ENCODE results near the gene PHACTR1. TPM values are rescaled to one million over a fixed set of nuclear protein-coding genes. Genes with fewer than 3 reads are reported as not detected.
A peak's percentile ranks its signal among the peaks of the same experiment; 100 is the strongest.

Gene PHACTR1
- total and polyA plus RNA-seq, 4 donors = 0.31 to 1.5 (median 0.79) TPM

DNA sequence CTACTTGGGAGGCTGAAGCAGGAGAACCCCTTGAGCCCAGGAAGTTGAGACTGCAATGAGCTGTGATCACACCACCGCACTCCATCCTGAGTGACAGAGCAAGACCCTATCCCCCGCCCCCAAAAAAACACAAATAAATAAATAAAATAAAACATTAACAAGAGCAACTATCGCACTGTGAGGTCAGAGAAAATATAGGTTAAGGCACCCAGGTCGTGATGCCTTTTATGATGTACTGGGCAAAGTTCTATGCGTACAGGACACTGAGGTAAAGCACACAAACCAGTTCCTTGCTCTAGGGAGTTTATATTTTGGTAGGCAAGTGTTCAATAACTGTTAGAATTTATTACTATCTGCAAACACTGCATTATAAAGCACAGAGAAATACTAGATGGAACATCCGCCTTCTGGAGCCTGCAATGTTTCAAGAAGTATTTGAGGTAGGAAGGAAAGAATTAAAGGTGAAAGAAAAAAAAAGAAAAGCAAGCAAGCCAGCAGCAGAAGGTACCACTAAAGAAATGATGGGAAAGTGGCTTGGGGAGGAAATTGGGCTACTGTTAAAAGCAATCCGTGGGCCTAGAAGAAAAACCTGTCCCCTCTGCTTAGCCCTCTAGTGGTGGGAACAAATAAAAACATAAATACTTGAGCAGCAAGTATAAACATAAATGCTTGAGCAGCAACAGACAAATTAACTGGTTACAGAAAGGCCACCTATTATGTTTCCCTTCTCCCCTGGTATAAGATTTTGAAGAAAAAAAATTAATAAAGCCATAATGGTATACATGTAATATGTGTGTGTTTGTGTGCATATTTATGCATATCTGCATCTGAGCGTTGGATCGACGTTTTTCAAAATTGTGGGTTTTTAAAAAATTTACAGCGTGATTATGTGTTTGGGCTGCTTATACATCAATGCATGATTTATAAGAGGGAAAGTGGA lies 128.0 kb downstream of the PHACTR1 start:
- no peak overlapping the region for H3K27ac ChIP-seq (ENCODE audit: low read depth in 1 of 2, low read length in 2 of 2)
- WGBS = 79% methylated on average over 11 of the region's 11 CpGs

DNA sequence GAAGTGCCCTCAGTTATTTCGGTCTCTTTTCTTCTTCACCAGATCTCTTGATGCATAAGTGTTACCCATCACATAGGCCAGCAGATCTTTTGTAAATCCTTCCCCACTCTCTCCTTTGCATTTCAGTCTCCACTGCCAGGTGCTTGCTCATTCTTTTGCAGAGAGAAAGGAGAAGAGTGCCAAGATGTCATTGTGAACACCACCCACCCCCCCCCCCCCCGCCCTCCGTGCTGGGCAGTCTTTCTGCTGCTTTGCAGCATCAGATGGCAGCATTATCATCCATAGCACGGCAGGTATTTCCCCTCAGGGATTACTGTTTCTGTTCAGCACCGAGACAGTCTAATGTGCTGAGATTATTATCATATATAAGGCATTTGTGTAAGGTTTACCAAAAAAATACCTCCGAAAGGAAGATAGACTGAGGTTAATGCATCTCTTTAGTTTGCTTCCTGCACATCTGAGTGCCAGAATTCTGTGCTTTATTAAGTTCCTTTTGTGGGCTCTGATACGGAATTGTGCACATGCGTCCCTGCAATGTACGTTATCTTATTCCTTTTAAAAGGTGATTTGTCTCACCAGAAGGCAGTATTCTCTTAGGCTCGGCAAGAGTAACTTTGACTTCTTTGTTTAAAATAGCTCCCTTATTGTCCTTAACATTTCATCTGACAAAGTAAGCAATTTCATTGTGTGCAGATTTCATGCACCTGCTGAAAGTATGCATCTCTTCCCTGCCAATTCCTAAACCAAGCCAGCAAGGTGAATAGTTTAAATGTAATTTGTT lies 128.8 kb downstream of the PHACTR1 start:
- no peak overlapping the region for H3K4me3 ChIP-seq (ENCODE audit: low read depth in 1 of 3, low read length in 3 of 3)
- no peak overlapping the region for H3K9ac ChIP-seq (ENCODE audit: low read depth in 1 of 2, low read length in 2 of 2)
- no peak for TF ChIP-seq FOXA1 (IDR thresholded peaks at IDR 0.05)
- TF ChIP-seq GABPA (IDR thresholded peaks at IDR 0.05 in 1 of 2, conservative IDR thresholded peaks at IDR 0.05 in 1 of 2) = no peak
- no peak for TF ChIP-seq TAF1 (conservative IDR thresholded peaks at IDR 0.05)
- no peak overlapping the region for H3K27ac ChIP-seq (ENCODE audit: low read depth in 1 of 2, low read length in 2 of 2)
- H3K36me3 ChIP-seq (ENCODE audit: control insufficient read depth in 4 of 4, insufficient read depth in 3 of 4, low read depth in 1 of 4, low read length in 3 of 4) = no peaks in the 10 kb centered on the region
- DNase-seq (ENCODE audit: low spot score) = no peak
- H3K4me1 ChIP-seq (ENCODE audit: control insufficient read depth in 4 of 4, insufficient read depth in 4 of 4, low read length in 3 of 4) = no peaks in the 10 kb centered on the region
- no peaks in the 10 kb centered on the region for H3K9me3 ChIP-seq (ENCODE audit: control insufficient read depth in 4 of 4, low read length in 3 of 4)
- WGBS = 52% methylated on average over 10 of the region's 10 CpGs
- peaks cover 0 to 5% (median 0%) of the 10 kb centered on the region in 4 donors for H3K27me3 ChIP-seq (ENCODE audit: control insufficient read depth in 4 of 4, insufficient read depth in 4 of 4, low read length in 3 of 4)

More for the DNA sequence above, 128.0 kb downstream of the PHACTR1 start:
- no peaks in the 10 kb centered on the region for H3K4me1 ChIP-seq (ENCODE audit: control insufficient read depth in 4 of 4, insufficient read depth in 4 of 4, low read length in 3 of 4)
- H3K27me3 ChIP-seq (ENCODE audit: control insufficient read depth in 4 of 4, insufficient read depth in 4 of 4, low read length in 3 of 4) = peaks cover 0 to 5% (median 0%) of the 10 kb centered on the region in 4 donors
- no peak overlapping the region for H3K9ac ChIP-seq (ENCODE audit: low read depth in 1 of 2, low read length in 2 of 2)
- no peak for DNase-seq (ENCODE audit: low spot score)
- no peaks in the 10 kb centered on the region for H3K9me3 ChIP-seq (ENCODE audit: control insufficient read depth in 4 of 4, low read length in 3 of 4)
- peak; percentile 47 to 62 for TF ChIP-seq RAD21 (IDR thresholded peaks at IDR 0.05)
- TF ChIP-seq, protein P1, sequence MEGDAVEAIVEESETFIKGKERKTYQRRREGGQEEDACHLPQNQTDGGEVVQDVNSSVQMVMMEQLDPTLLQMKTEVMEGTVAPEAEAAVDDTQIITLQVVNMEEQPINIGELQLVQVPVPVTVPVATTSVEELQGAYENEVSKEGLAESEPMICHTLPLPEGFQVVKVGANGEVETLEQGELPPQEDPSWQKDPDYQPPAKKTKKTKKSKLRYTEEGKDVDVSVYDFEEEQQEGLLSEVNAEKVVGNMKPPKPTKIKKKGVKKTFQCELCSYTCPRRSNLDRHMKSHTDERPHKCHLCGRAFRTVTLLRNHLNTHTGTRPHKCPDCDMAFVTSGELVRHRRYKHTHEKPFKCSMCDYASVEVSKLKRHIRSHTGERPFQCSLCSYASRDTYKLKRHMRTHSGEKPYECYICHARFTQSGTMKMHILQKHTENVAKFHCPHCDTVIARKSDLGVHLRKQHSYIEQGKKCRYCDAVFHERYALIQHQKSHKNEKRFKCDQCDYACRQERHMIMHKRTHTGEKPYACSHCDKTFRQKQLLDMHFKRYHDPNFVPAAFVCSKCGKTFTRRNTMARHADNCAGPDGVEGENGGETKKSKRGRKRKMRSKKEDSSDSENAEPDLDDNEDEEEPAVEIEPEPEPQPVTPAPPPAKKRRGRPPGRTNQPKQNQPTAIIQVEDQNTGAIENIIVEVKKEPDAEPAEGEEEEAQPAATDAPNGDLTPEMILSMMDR (IDR thresholded peaks at IDR 0.05; ENCODE audit: low read depth, low read length, missing input control) = peak; percentile 38
- no peak for TF ChIP-seq MAX (IDR thresholded peaks at IDR 0.05)
- H3K36me3 ChIP-seq (ENCODE audit: control insufficient read depth in 4 of 4, insufficient read depth in 3 of 4, low read depth in 1 of 4, low read length in 3 of 4) = no peaks in the 10 kb centered on the region
- no peak overlapping the region for H3K4me3 ChIP-seq (ENCODE audit: low read depth in 1 of 3, low read length in 3 of 3)

GRCh38 chr6:12848964-12849808 lies 132.6 kb downstream of the PHACTR1 start:
- no peak for TF ChIP-seq SP1 (IDR thresholded peaks at IDR 0.05)
- no peak for TF ChIP-seq YY1 (IDR thresholded peaks at IDR 0.05)
- TF ChIP-seq, protein P2, sequence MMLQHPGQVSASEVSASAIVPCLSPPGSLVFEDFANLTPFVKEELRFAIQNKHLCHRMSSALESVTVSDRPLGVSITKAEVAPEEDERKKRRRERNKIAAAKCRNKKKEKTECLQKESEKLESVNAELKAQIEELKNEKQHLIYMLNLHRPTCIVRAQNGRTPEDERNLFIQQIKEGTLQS (IDR thresholded peaks at IDR 0.05) = no peak
- WGBS = 72% methylated on average over 13 of the region's 13 CpGs
- Histone ChIP-seq H3K4me1 (ENCODE audit: control insufficient read depth in 4 of 4, insufficient read depth in 4 of 4, low read length in 3 of 4) (no peaks in the 10 kb centered on the region), H3K4me3 (ENCODE audit: low read depth in 1 of 3, low read length in 3 of 3) (no peak overlapping the region), H3K36me3 (ENCODE audit: control insufficient read depth in 4 of 4, insufficient read depth in 3 of 4, low read depth in 1 of 4, low read length in 3 of 4) (no peaks in the 10 kb centered on the region), H3K9ac (ENCODE audit: low read depth in 1 of 2, low read length in 2 of 2) (no peak overlapping the region), H3K9me3 (ENCODE audit: control insufficient read depth in 4 of 4, low read length in 3 of 4) (no peaks in the 10 kb centered on the region), H3K27me3 (ENCODE audit: control insufficient read depth in 4 of 4, insufficient read depth in 4 of 4, low read length in 3 of 4) (peaks cover 0 to 7% (median 0%) of the 10 kb centered on the region in 4 donors), H3K27ac (ENCODE audit: low read depth in 1 of 2, low read length in 2 of 2) (no peak overlapping the region)
- DNase-seq (ENCODE audit: low spot score) = no peak

Measured in liver (tissue), 9 donors.